ENCODE results near the gene TMUB1. TPM values are rescaled to one million over a fixed set of nuclear protein-coding genes. Genes with fewer than 3 reads are reported as not detected.

TMUB1 gene
- total and polyA plus RNA-seq, 10 donors: 27.1 to 73.4 (median 39.4) TPM

DNA sequence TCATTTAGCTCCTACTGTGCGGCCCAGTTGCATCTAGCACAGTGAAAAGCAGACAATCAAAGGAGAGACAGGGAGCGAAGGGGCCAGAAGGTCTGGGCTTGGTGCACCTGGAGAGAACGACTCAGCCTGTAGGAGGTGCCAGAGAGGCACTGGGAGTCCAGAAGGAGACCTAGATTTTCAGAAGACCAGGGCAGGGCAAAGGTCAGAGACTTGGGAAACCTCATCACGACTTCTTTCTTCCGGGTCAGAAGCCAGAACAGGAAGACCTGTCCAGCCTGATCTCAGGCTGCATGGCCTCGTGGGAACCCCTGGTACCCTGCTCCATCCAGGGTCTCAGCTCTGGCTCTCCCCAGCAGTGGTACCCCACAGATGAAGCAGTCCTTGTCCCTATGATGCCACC is 8.1 kb upstream of the TMUB1 start:
- DNase-seq: no peak

GRCh38 chr7:151091003-151091402 is 7.7 kb upstream of the TMUB1 start:
- TF ChIP-seq POLR2AphosphoS5 (IDR thresholded peaks at IDR 0.05) (no peak), POLR2A (IDR thresholded peaks at IDR 0.05) (no peak)
- TF ChIP-seq, protein P1, sequence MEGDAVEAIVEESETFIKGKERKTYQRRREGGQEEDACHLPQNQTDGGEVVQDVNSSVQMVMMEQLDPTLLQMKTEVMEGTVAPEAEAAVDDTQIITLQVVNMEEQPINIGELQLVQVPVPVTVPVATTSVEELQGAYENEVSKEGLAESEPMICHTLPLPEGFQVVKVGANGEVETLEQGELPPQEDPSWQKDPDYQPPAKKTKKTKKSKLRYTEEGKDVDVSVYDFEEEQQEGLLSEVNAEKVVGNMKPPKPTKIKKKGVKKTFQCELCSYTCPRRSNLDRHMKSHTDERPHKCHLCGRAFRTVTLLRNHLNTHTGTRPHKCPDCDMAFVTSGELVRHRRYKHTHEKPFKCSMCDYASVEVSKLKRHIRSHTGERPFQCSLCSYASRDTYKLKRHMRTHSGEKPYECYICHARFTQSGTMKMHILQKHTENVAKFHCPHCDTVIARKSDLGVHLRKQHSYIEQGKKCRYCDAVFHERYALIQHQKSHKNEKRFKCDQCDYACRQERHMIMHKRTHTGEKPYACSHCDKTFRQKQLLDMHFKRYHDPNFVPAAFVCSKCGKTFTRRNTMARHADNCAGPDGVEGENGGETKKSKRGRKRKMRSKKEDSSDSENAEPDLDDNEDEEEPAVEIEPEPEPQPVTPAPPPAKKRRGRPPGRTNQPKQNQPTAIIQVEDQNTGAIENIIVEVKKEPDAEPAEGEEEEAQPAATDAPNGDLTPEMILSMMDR (IDR thresholded peaks at IDR 0.05 in 8 of 11, conservative IDR thresholded peaks at IDR 0.05 in 3 of 11): no peak
- no peak overlapping the region for H3K4me3 ChIP-seq
- H3K4me1 ChIP-seq: peaks cover 32 to 79% (median 55%) of the 10 kb centered on the region in 6 donors
- peaks cover 0 to 12% (median 0%) of the 10 kb centered on the region in 6 donors for H3K36me3 ChIP-seq
- peaks cover 0 to 19% (median 0%) of the 10 kb centered on the region in 7 donors for H3K27me3 ChIP-seq (replicated peaks in 1 of 7)
- H3K27ac ChIP-seq: peak overlapping the region in 1 of 8 donors; percentile 4
- 85 to 94% (median 93%) methylated on average over 7 of the region's 7 CpGs for WGBS, 5 donors
- H3K9me3 ChIP-seq: no peaks in the 10 kb centered on the region
- intact Hi-C loops (cut with DNase I; ENCODE audit: low total_unique reads): no loop called here
- no peak for DNase-seq

More for the DNA sequence above, 8.1 kb upstream of the TMUB1 start:
- 54 to 65% (median 60%) methylated on average over 6 of the region's 6 CpGs for WGBS, 5 donors
- Histone ChIP-seq H3K4me1 (peaks cover 32 to 78% (median 55%) of the 10 kb centered on the region in 6 donors), H3K4me3 (no peak overlapping the region), H3K36me3 (peaks cover 0 to 16% (median 0%) of the 10 kb centered on the region in 6 donors), H3K27ac (peak overlapping the region in 1 of 8 donors; percentile 4), H3K27me3 (replicated peaks in 1 of 7) (peaks cover 0 to 19% (median 0%) of the 10 kb centered on the region in 7 donors), H3K9me3 (no peaks in the 10 kb centered on the region)
- TF ChIP-seq, protein P1 (IDR thresholded peaks at IDR 0.05 in 8 of 11, conservative IDR thresholded peaks at IDR 0.05 in 3 of 11): peak in 7 of 11 experiments; percentile 14 to 52 (median 36)
- TF ChIP-seq POLR2A (IDR thresholded peaks at IDR 0.05): no peak
- TF ChIP-seq POLR2AphosphoS5 (IDR thresholded peaks at IDR 0.05): no peak
- intact Hi-C loops (cut with DNase I; ENCODE audit: low total_unique reads): no loop called here

DNA sequence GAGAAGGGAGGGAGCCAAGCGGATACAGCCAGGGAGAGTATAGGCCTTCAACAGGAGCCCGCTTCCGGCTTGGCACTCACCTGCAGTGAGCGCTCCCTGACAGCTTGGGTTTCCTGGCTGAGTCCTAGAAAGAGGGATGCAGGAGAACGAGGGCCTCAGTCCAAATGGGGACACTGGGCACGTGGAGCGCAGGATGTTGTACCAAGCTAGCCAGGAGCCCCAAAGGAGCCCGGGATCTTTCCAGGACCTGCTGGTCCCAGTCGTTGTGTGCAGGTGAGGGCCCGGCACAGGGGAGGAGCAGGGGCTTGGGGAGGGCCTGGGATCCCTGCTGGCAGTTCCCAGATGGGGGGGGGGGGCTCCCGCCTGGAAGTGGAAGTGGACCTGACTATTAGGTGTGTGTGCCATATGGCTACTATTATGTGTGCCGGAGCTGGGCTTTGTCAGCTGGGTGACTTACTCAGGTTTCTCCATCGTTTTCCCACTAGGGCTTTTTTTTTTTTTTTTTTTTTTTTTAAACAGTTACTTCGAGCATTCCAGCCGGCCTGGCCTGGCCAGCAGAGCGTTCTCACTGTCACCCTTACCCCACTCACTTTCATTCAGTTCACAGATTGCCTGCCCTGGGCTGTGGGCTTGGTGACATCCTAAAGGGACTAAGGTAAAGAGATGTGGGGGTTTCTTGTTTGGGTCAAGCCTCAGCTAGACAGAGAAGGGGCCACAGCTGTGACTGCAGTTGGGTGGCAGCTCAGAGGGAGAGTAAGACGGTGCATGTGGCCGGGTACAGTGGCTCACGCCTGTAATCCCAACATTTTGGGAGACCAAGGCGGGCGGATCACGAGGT is 6.8 kb upstream of the TMUB1 start:
- peak overlapping the region in 1 of 8 donors; percentile 94 for H3K4me3 ChIP-seq
- peaks cover 0 to 11% (median 0%) of the 10 kb centered on the region in 6 donors for H3K36me3 ChIP-seq
- H3K9me3 ChIP-seq: no peaks in the 10 kb centered on the region
- TF ChIP-seq POLR2AphosphoS5 (IDR thresholded peaks at IDR 0.05) (no peak), POLR2A (IDR thresholded peaks at IDR 0.05) (no peak)
- TF ChIP-seq, protein P1 (IDR thresholded peaks at IDR 0.05 in 8 of 11, conservative IDR thresholded peaks at IDR 0.05 in 3 of 11): no peak
- H3K27ac ChIP-seq: peak overlapping the region in 7 of 8 donors; percentile 80 to 88 (median 82)
- H3K4me1 ChIP-seq: peaks cover 36 to 85% (median 60%) of the 10 kb centered on the region in 6 donors
- intact Hi-C loops (cut with DNase I; ENCODE audit: low total_unique reads): no loop called here
- WGBS, 5 donors: 80 to 86% (median 84%) methylated on average over 17 to 22 of the region's 22 CpGs
- peaks cover 0 to 28% (median 0%) of the 10 kb centered on the region in 7 donors for H3K27me3 ChIP-seq (replicated peaks in 1 of 7)
- DNase-seq: no peak

Measured in spleen (tissue), 11 donors.